Type B pancreatic cell (in vitro differentiated cells): Measurements from ENCODE around the gene POU6F2. TPM values are rescaled to one million over a fixed set of nuclear protein-coding genes. Genes with fewer than 3 reads are reported as not detected.

Experiments
- DNase-seq: peaks from one replicate; pipeline ENCODE4 v3.0.0; 2021; ENCODE audit warnings: mixed read lengths; ENCODE audit not compliant: unreplicated experiment; ENCODE audit errors: extremely low spot score
- H3K27ac Mint-ChIP-seq: 2 replicates; pipeline ENCODE4 v1.8.0; 2021; ENCODE audit warnings: mild to moderate bottlenecking, mixed read lengths
- H3K27me3 Mint-ChIP-seq: 2 replicates; pipeline ENCODE4 v1.8.0; 2021; ENCODE audit warnings: mixed read lengths
- H3K36me3 Mint-ChIP-seq: 2 replicates; pipeline ENCODE4 v1.8.0; 2021; ENCODE audit warnings: mixed read lengths
- H3K4me1 Mint-ChIP-seq: one replicate; pipeline ENCODE4 v1.8.0; 2021; ENCODE audit warnings: mixed read lengths; ENCODE audit not compliant: unreplicated experiment
- H3K4me3 Mint-ChIP-seq: 2 replicates; pipeline ENCODE4 v1.8.0; 2021; ENCODE audit warnings: mild to moderate bottlenecking, mixed read lengths
- H3K9me3 Mint-ChIP-seq: 2 replicates; pipeline ENCODE4 v1.8.0; 2021; ENCODE audit warnings: mixed read lengths
- total RNA-seq: library from RNA; stranded (reverse); gene quantifications from 2 replicates; pipeline ENCODE4 v1.2.1, GENCODE V29; 2021; ENCODE audit warnings: low replicate concordance
- TF ChIP-seq, protein P1 (sequence below): fragments of 200-600 bp; sonication (generic); conservative IDR thresholded peaks from 2 replicates; pipeline ENCODE4 v1.5.0; 2021; ENCODE audit warnings: antibody characterized with exemption, mild to moderate bottlenecking

Gene POU6F2
- total RNA-seq, 1 donor from 2014 or later = 1.4 TPM

DNA sequence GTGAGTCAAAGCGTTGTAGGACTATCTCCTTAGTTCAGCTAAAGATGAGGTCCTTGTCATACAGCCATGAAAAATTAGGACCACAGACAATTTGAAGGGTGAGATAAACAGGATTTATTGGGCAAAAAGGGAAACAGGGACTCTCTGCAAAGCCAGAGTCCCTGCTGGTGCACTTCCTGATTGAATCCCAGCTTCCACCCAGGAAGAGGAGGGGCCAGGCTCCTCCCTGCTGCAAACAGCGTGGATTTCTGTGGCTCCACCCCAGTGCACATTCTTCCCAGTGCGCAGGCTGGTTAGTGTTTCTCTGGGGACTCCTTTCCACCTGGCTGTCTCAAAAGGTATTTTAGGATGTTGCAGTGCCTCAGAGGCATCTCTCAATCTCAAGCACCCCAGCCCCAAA is 423.1 kb downstream of the POU6F2 start:
- Mint-ChIP-seq H3K9me3 (no peaks in the 10 kb centered on the region), H3K4me3 (no peak overlapping the region), H3K27ac (no peak overlapping the region), H3K4me1 (peaks cover 3% of the 10 kb centered on the region), H3K36me3 (no peaks in the 10 kb centered on the region), H3K27me3 (no peaks in the 10 kb centered on the region)
- TF ChIP-seq, protein P1, sequence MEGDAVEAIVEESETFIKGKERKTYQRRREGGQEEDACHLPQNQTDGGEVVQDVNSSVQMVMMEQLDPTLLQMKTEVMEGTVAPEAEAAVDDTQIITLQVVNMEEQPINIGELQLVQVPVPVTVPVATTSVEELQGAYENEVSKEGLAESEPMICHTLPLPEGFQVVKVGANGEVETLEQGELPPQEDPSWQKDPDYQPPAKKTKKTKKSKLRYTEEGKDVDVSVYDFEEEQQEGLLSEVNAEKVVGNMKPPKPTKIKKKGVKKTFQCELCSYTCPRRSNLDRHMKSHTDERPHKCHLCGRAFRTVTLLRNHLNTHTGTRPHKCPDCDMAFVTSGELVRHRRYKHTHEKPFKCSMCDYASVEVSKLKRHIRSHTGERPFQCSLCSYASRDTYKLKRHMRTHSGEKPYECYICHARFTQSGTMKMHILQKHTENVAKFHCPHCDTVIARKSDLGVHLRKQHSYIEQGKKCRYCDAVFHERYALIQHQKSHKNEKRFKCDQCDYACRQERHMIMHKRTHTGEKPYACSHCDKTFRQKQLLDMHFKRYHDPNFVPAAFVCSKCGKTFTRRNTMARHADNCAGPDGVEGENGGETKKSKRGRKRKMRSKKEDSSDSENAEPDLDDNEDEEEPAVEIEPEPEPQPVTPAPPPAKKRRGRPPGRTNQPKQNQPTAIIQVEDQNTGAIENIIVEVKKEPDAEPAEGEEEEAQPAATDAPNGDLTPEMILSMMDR = no peak
- DNase-seq = no peak

DNA sequence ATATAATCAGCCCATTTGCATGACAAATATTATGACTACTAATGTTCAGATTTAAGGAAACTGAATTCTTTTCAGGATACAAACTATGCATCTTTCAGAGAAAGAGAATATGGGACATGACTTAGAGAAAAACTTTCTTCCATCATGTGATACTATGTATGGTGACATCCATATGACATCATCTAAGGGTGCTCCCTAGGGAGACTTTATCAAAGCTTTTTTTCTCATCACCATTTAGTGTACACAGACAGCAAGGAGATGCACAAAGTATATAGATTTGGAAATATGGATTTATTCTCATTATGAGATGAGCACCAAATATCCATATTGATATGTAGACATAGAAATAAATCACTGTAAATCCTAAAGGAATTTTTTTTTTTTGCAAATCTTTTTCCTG is 424.3 kb downstream of the POU6F2 start:
- Mint-ChIP-seq H3K4me3 (no peak overlapping the region), H3K4me1 (peaks cover 15% of the 10 kb centered on the region)

DNA sequence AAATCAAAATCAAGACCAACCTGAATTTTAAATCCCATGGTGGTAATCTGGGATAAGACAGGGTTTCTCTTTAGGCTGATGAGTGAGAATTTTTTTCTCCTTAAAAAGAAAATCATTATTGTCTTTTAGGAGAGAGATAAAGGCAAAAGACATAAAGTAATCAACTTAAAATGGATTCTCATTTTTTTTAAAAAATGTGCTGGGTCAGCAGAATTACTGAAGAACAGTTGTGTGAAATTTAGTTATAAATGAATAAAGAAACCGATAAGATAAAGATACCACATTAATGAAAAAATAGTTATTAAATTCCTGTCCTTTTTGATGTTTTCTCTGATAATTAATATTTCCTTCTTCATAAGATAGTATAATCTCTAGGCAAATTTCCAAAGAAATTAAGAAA is 427.2 kb downstream of the POU6F2 start:
- Mint-ChIP-seq H3K27me3 (peaks cover 5% of the 10 kb centered on the region), H3K4me3 (no peak overlapping the region), H3K4me1 (peaks cover 26% of the 10 kb centered on the region), H3K27ac (no peak overlapping the region), H3K9me3 (no peaks in the 10 kb centered on the region), H3K36me3 (no peaks in the 10 kb centered on the region)
- TF ChIP-seq, protein P1 = no peak
- DNase-seq = no peak

More for the DNA sequence above, 424.3 kb downstream of the POU6F2 start:
- Mint-ChIP-seq H3K27me3 (peaks cover 2% of the 10 kb centered on the region), H3K9me3 (no peaks in the 10 kb centered on the region), H3K27ac (no peak overlapping the region), H3K36me3 (no peaks in the 10 kb centered on the region)
- no peak for DNase-seq
- TF ChIP-seq, protein P1 = no peak

DNA sequence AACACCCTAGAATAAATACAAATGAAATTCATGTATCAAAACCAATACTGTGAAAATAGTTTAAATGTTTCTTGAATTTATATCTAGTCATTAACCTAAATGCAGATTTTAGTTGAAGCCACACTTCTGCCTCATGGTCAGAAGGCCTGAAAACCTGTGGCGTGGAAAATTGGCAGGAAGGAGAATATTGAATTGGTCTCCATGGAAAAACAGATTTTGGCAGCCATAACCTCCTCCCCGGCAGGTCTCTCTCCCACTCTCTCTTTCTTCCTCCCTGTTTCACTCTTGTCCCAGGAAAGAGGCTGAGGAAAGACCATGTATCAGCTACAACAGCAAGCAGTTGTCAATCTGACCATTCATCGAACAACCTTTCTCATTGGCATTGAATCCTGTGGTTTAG is 427.9 kb downstream of the POU6F2 start:
- no peak overlapping the region for H3K4me3 Mint-ChIP-seq
- no peaks in the 10 kb centered on the region for H3K9me3 Mint-ChIP-seq
- TF ChIP-seq, protein P1 = no peak
- no peak overlapping the region for H3K27ac Mint-ChIP-seq
- no peaks in the 10 kb centered on the region for H3K36me3 Mint-ChIP-seq
- peaks cover 26% of the 10 kb centered on the region for H3K4me1 Mint-ChIP-seq
- no peak for DNase-seq
- H3K27me3 Mint-ChIP-seq = peaks cover 10% of the 10 kb centered on the region

DNA sequence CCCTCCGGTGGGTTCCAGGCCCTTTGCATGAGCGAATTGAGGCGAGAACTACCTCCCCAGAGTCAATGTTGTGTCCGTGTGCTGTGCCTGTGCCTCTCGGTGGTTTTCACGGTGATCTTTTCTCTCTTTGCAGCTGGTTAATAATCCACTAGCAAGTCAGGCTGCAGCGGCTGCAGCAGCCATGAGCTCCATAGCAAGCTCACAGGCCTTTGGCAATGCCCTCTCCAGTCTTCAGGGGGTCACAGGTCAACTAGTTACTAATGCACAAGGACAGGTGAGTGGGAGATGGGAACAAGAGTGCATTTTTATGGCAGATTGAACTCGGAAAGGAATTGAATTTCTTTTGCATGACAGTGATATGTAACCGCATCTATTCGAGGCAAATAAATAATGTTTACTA is 428.8 kb downstream of the POU6F2 start:
- Mint-ChIP-seq H3K27ac (peak overlapping the region; percentile 52), H3K36me3 (no peaks in the 10 kb centered on the region), H3K4me1 (peaks cover 26% of the 10 kb centered on the region), H3K27me3 (peaks cover 16% of the 10 kb centered on the region), H3K9me3 (no peaks in the 10 kb centered on the region), H3K4me3 (peak overlapping the region; percentile 65)
- TF ChIP-seq, protein P1 = no peak
- no peak for DNase-seq

DNA sequence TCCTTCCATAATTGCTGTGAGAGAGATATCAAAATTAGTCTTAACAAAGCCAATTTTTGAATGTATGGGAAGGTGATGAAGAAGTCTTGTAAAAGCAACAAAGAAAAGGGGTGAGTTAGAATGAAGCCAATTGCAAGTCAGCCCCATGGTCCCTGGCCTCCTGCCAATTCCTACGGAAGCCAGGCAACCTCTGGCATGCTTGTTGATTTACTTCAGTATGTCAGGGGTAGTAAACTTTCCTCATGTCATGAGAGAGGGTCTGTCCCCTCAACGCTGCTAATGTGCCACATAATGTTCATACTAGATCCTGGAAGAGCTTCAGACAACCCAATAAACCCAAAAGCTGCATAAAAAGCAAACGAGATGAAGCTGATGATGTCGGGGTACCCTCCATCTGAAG is 429.4 kb downstream of the POU6F2 start:
- TF ChIP-seq, protein P1 = no peak
- Mint-ChIP-seq H3K4me3 (no peak overlapping the region), H3K36me3 (no peaks in the 10 kb centered on the region), H3K27me3 (peaks cover 19% of the 10 kb centered on the region), H3K27ac (no peak overlapping the region), H3K4me1 (peaks cover 26% of the 10 kb centered on the region), H3K9me3 (no peaks in the 10 kb centered on the region)
- DNase-seq = no peak
